ENCODE data around the gene STAM. TPM values are rescaled to one million over a fixed set of nuclear protein-coding genes. Genes with fewer than 3 reads are reported as not detected.

The STAM gene
- total RNA-seq, 1 donor: 45.6 TPM

DNA sequence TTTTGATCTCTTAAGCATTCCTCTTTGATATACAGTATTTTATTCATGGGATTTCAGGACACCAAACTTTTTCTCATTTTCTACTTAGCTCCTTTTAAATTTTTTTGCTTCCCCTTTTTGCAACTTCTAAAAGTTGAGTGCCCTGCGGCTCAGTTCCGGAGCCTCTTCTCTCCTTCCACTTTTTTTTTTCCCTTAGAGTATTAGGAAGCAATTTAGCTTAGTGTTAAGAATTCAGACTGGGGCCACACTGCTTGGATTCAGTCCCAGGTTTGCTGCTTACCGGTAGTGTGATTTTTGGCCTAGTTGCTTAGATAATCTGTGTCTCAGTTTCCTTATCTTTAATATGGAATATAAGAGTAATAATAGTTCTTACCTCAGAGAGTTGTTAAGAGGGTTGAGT is 3.4 kb downstream of the STAM start:
- Histone ChIP-seq H3K27ac (ENCODE audit: low read depth, low read length) (no peak overlapping the region), H3K4me1 (ENCODE audit: insufficient read depth, low read length) (peaks cover 44% of the 10 kb centered on the region), H2AFZ (ENCODE audit: low read length) (no peak overlapping the region), H3K9me3 (ENCODE audit: low read depth, low read length) (no peaks in the 10 kb centered on the region), H3K4me3 (ENCODE audit: insufficient read depth, low read length) (no peak overlapping the region), H3K27me3 (ENCODE audit: insufficient read depth, low read length) (no peaks in the 10 kb centered on the region), H3K4me2 (ENCODE audit: insufficient read depth, low read length) (no peak overlapping the region), H4K20me1 (ENCODE audit: insufficient read depth, low read length) (peaks cover 11% of the 10 kb centered on the region), H3K79me2 (ENCODE audit: insufficient read depth, low read length) (peaks cover 79% of the 10 kb centered on the region), H3K36me3 (ENCODE audit: insufficient read depth, low read length) (peaks cover 2% of the 10 kb centered on the region)
- TF ChIP-seq, protein P1, sequence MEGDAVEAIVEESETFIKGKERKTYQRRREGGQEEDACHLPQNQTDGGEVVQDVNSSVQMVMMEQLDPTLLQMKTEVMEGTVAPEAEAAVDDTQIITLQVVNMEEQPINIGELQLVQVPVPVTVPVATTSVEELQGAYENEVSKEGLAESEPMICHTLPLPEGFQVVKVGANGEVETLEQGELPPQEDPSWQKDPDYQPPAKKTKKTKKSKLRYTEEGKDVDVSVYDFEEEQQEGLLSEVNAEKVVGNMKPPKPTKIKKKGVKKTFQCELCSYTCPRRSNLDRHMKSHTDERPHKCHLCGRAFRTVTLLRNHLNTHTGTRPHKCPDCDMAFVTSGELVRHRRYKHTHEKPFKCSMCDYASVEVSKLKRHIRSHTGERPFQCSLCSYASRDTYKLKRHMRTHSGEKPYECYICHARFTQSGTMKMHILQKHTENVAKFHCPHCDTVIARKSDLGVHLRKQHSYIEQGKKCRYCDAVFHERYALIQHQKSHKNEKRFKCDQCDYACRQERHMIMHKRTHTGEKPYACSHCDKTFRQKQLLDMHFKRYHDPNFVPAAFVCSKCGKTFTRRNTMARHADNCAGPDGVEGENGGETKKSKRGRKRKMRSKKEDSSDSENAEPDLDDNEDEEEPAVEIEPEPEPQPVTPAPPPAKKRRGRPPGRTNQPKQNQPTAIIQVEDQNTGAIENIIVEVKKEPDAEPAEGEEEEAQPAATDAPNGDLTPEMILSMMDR (IDR thresholded peaks at IDR 0.05; ENCODE audit: extremely low read depth, low read depth, low read length): no peak
- DNase-seq (ENCODE audit: insufficient read length, low spot score, missing footprints): no peak

- Histone ChIP-seq H4K20me1 (ENCODE audit: insufficient read depth, low read length) (peaks cover 11% of the 10 kb centered on the region), H3K4me1 (ENCODE audit: insufficient read depth, low read length) (peaks cover 44% of the 10 kb centered on the region)
These were observed 4.5 kb downstream of the STAM start for GRCh38 chr10:17648243-17649035.

GRCh38 chr10:17649052-17649451 is 5.1 kb downstream of the STAM start:
- no peak for DNase-seq (ENCODE audit: insufficient read length, low spot score, missing footprints)
- Histone ChIP-seq H4K20me1 (ENCODE audit: insufficient read depth, low read length) (peaks cover 11% of the 10 kb centered on the region), H3K4me3 (ENCODE audit: insufficient read depth, low read length) (no peak overlapping the region), H3K36me3 (ENCODE audit: insufficient read depth, low read length) (peaks cover 2% of the 10 kb centered on the region), H3K79me2 (ENCODE audit: insufficient read depth, low read length) (peaks cover 88% of the 10 kb centered on the region), H3K27ac (ENCODE audit: low read depth, low read length) (peak overlapping the region; percentile 77), H3K27me3 (ENCODE audit: insufficient read depth, low read length) (no peaks in the 10 kb centered on the region), H3K9me3 (ENCODE audit: low read depth, low read length) (no peaks in the 10 kb centered on the region), H3K4me2 (ENCODE audit: insufficient read depth, low read length) (no peak overlapping the region), H2AFZ (ENCODE audit: low read length) (no peak overlapping the region), H3K4me1 (ENCODE audit: insufficient read depth, low read length) (peaks cover 44% of the 10 kb centered on the region)
- TF ChIP-seq, protein P1 (IDR thresholded peaks at IDR 0.05; ENCODE audit: extremely low read depth, low read depth, low read length): no peak

More at GRCh38 chr10:17648243-17649035, 4.5 kb downstream of the STAM start:
- Histone ChIP-seq H3K27me3 (ENCODE audit: insufficient read depth, low read length) (no peaks in the 10 kb centered on the region), H2AFZ (ENCODE audit: low read length) (no peak overlapping the region), H3K36me3 (ENCODE audit: insufficient read depth, low read length) (peaks cover 2% of the 10 kb centered on the region), H3K4me3 (ENCODE audit: insufficient read depth, low read length) (no peak overlapping the region), H3K9me3 (ENCODE audit: low read depth, low read length) (no peaks in the 10 kb centered on the region), H3K79me2 (ENCODE audit: insufficient read depth, low read length) (peaks cover 82% of the 10 kb centered on the region), H3K4me2 (ENCODE audit: insufficient read depth, low read length) (no peak overlapping the region), H3K27ac (ENCODE audit: low read depth, low read length) (no peak overlapping the region)
- TF ChIP-seq, protein P1 (IDR thresholded peaks at IDR 0.05; ENCODE audit: extremely low read depth, low read depth, low read length): no peak
- DNase-seq (ENCODE audit: insufficient read length, low spot score, missing footprints): no peak

- Histone ChIP-seq H3K4me3 (ENCODE audit: insufficient read depth, low read length) (no peak overlapping the region), H4K20me1 (ENCODE audit: insufficient read depth, low read length) (peaks cover 8% of the 10 kb centered on the region), H3K9me3 (ENCODE audit: low read depth, low read length) (no peaks in the 10 kb centered on the region), H3K36me3 (ENCODE audit: insufficient read depth, low read length) (peaks cover 2% of the 10 kb centered on the region), H3K4me2 (ENCODE audit: insufficient read depth, low read length) (peak overlapping the region; percentile 48), H3K27ac (ENCODE audit: low read depth, low read length) (peak overlapping the region; percentile 77), H2AFZ (ENCODE audit: low read length) (no peak overlapping the region), H3K27me3 (ENCODE audit: insufficient read depth, low read length) (no peaks in the 10 kb centered on the region), H3K4me1 (ENCODE audit: insufficient read depth, low read length) (peaks cover 42% of the 10 kb centered on the region), H3K79me2 (ENCODE audit: insufficient read depth, low read length) (peaks cover 89% of the 10 kb centered on the region)
- TF ChIP-seq, protein P1 (IDR thresholded peaks at IDR 0.05; ENCODE audit: extremely low read depth, low read depth, low read length): no peak
- DNase-seq (ENCODE audit: insufficient read length, low spot score, missing footprints): peak; percentile 30
These were observed 5.9 kb downstream of the STAM start for GRCh38 chr10:17649836-17650235.

All from osteoblast (primary cell).